Epithelial cell of esophagus (primary cell): ENCODE results near the gene GDAP2.
A peak's percentile ranks its signal among the peaks of the same experiment; 100 is the strongest.

Experiments used
- DNase-seq: peaks from one replicate; pipeline ENCODE4 v3.0.0; 2010; ENCODE audit warnings: low read depth
- H3K4me3 ChIP-seq: 2 replicates; pipeline ENCODE4 v1.5.1; 2011; ENCODE audit warnings: mild to moderate bottlenecking, low read length, control low read depth
- CTCF ChIP-seq: IDR thresholded peaks from 2 replicates; pipeline ENCODE4 v1.5.1; 2011; ENCODE audit warnings: low read depth, mild to moderate bottlenecking, low read length, control low read depth, inconsistent platforms; ENCODE audit not compliant: insufficient read depth; ENCODE audit errors: missing control alignments

The GDAP2 gene

DNA sequence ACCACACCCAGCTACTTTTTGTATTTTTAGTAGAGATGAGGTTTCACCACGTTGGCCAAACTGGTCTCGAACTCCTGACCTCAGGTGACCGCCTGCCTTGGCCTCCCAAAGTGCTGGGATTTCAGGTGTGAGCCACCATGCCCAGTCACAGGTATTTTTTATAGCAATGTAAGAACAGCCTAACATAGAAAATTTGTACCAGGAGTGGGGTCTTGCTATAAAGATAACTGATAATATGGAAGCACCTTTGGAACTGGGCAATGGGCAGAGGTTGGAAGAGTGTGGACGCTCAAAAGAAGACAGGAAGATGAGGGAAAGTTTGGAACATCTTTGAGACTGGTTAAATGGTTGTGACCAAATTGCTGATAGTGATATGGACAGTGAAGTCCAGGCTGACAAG is 99.2 kb downstream of the GDAP2 start:
- no peak overlapping the region for H3K4me3 ChIP-seq
- DNase-seq: no peak
- no peak for TF ChIP-seq CTCF

DNA sequence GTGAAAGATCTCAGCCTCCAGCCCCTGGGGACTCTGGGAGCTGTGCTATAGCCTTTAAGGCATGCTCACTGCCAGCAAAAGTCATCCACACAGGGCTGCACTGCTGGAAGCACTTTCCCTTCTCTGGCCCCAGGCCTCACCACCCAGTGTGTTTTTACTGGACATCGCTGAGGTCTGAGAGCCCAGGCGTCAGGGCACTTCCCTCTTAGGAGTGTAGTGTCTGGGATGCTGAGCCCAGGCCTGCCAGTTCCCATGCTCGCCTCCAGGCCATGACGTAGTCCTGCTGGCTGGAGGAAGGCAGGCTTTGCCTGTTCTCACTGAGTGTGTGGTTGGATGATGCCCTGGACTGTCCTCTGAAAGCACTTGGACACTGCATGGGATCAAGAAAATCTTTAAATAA is 101.2 kb downstream of the GDAP2 start:
- peak; percentile 30 for DNase-seq
- no peak overlapping the region for H3K4me3 ChIP-seq
- TF ChIP-seq CTCF: no peak

DNA sequence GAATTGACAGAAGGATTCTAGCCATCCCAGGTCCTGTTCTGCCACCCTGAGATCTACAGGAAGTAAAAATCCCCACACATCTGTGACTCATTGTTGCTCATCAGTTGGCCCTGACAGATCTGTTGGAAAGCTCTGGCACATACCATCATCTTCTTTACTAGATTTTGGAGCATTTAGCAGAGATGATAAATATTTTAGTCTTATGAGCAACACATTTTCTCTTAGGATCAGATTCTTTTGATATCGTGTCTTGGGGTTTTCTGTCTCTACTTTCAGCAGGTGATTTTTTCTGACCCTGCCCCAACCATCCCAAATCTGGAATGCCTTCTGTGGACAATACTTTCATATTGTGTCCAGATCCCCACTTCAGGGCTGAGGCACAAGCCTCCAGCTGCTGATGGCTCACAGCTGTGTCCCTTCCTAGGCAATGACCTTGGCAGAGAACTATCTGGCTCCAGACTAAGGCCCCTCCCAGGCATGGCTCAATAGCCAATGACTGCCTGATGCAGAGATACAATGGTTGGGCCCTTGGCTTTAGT is 102.8 kb downstream of the GDAP2 start:
- peak; percentile 94 for DNase-seq
- no peak for TF ChIP-seq CTCF
- no peak overlapping the region for H3K4me3 ChIP-seq

DNA sequence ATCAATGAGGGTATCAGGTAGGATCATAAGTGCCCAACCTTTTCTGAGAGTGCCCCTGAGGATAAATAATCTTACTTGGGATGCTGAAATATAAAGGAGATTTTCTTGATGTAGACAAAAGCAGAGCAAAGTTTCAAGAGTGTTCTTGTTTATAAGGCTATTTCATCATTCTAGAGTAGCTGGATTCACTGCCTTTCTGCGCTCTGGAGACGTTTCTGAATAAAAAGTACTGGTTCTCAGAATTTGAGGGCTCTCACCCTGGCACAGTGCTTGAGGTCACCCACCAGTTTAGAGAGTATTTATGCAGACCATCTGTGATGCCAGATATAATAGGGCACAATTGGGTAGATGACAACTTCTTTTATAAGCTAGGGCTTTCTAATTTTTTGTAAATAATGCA is 103.3 kb downstream of the GDAP2 start:
- DNase-seq: no peak
- no peak overlapping the region for H3K4me3 ChIP-seq
- TF ChIP-seq CTCF: no peak

GRCh38 chr1:117825414-117825813 is 104.0 kb downstream of the GDAP2 start:
- no peak for DNase-seq
- no peak for TF ChIP-seq CTCF

DNA sequence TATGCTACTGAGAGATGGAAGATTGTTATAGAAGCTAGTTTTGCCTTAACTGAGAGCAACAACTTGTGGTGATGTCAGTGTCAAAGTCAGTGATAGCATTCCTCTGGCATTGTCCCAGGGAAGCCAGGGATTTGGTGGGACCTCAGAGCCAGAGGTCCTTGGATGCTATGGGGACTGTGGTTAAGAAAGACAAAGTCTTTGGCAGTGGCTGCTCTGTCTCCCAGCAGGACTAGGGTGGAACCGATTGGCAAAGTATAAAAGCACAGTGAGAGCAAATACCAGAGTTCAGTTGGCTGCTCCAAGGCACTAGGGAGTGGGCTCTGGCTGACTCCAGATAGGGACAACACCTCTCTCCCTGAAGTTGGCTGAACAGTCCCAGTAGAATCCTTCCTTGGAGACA is 104.8 kb downstream of the GDAP2 start:
- TF ChIP-seq CTCF: no peak
- H3K4me3 ChIP-seq: no peak overlapping the region
- no peak for DNase-seq

More at GRCh38 chr1:117825414-117825813, 104.0 kb downstream of the GDAP2 start:
- H3K4me3 ChIP-seq: no peak overlapping the region

- DNase-seq: peak; percentile 94
- no peak for TF ChIP-seq CTCF
- H3K4me3 ChIP-seq: no peak overlapping the region
These were observed 107.5 kb downstream of the GDAP2 start for GRCh38 chr1:117821774-117822482.
